ENCODE results near the gene LNPEP.
A peak's percentile ranks its signal among the peaks of the same experiment; 100 is the strongest.

LNPEP gene

DNA sequence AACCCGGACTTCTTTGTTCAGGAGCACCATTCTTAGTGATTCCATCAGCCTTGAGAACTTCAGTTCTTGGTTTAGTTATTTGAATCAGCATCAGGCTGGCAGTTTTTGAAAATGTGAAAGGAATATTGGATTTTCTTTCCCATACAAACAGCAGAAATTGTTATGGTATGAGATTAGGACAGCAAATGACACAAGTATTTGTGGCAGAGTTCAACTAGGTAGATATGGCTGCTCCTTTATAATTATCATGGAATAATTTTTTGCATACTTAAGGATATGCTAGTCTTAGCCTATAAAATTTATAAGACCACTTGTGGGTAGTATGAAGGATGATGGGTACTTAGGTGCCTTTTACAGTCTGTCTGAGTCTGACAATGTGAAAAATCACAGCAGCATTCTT lies 34.0 kb upstream of the LNPEP start:
- Histone ChIP-seq H3K36me3 (replicated peaks) (peaks cover 8% of the 10 kb centered on the region), H3K4me3 (ENCODE audit: low read depth, low read length) (no peak overlapping the region), H3K27ac (no peak overlapping the region), H3K27me3 (replicated peaks) (no peaks in the 10 kb centered on the region)
- DNase-seq: no peak
- no peak for TF ChIP-seq CTCF (IDR thresholded peaks at IDR 0.05; ENCODE audit: low read depth, low read length, missing control alignments)
- in situ Hi-C loops (cut with HindIII; ENCODE audit: low pct_ligation_motif_present, low sequenced_read_pairs): no loop called here

DNA sequence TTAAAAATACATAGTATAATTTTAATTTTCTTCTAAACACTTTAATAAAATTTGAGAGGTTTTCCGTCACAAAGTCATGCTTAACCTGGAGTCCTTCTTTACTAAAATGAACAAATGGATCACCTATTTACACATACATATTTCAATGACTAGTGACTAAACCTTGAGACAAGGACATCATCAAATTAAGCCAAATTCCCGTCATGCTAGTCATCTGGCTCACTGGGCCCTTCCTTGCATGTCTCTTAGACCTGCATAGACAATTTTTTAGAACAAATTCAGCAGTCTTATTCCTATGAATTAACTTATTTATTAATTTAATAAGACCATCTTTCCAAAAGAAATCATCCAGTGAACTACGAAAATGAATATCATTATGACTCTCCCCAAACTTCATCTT lies 33.0 kb upstream of the LNPEP start:
- DNase-seq: no peak
- no peak overlapping the region for H3K27ac ChIP-seq
- no peaks in the 10 kb centered on the region for H3K27me3 ChIP-seq (replicated peaks)
- H3K4me3 ChIP-seq (ENCODE audit: low read depth, low read length): no peak overlapping the region
- H3K36me3 ChIP-seq (replicated peaks): peaks cover 8% of the 10 kb centered on the region
- in situ Hi-C loops (cut with HindIII; ENCODE audit: low pct_ligation_motif_present, low sequenced_read_pairs): no loop called here
- TF ChIP-seq CTCF (IDR thresholded peaks at IDR 0.05; ENCODE audit: low read depth, low read length, missing control alignments): no peak

- TF ChIP-seq CTCF (IDR thresholded peaks at IDR 0.05; ENCODE audit: low read depth, low read length, missing control alignments): no peak
- no peak for DNase-seq
- no peak overlapping the region for H3K27ac ChIP-seq
- H3K36me3 ChIP-seq (replicated peaks): peaks cover 8% of the 10 kb centered on the region
- H3K4me3 ChIP-seq (ENCODE audit: low read depth, low read length): no peak overlapping the region
- no peaks in the 10 kb centered on the region for H3K27me3 ChIP-seq (replicated peaks)
- in situ Hi-C loops (cut with HindIII; ENCODE audit: low pct_ligation_motif_present, low sequenced_read_pairs): no loop called here
Observed at GRCh38 chr5:96903300-96903699, 32.6 kb upstream of the LNPEP start.

DNA sequence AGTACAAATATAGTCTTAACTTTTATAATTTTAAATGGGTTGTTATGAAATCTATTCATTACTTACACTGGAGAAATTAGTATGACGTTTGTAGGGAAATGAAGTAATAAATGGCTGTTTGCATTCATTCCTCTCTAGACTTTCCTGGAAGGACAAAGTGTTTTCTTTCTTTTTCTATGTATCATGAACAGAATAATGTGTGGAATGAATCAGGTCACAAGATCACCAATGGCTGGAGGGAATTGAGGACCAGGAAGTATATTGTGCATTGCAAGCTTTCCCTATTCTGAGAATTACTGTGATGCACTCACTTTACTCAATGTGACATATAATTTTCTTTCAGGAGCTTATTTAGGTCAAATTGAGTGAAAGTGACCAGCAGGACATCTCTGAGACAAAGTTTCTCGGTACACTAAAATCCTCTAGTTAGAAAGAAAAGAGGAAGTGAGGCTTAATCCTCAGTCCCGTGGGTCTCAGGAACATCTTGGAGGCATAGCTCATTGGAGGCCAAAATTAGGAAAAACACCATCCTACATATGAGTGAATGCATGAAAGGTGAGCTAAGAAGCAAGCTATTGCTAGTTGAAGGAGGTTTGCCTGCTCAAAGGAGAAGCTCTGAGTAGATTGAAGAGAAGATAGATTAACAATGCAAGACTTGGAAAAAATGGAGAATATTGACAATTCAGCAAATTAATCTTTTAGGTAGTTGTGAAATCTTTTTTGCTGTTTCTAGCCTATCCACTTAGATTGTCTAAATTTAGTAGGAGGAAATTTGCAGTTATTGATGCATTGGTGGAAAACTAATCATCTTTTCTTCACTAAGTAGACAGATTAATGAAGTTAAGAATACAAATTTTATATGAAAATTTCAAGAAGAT lies 31.6 kb upstream of the LNPEP start:
- Histone ChIP-seq H3K27me3 (replicated peaks) (no peaks in the 10 kb centered on the region), H3K36me3 (replicated peaks) (peaks cover 8% of the 10 kb centered on the region), H3K27ac (no peak overlapping the region), H3K4me3 (ENCODE audit: low read depth, low read length) (no peak overlapping the region)
- no peak for TF ChIP-seq CTCF (IDR thresholded peaks at IDR 0.05; ENCODE audit: low read depth, low read length, missing control alignments)
- DNase-seq: peak; percentile 32
- in situ Hi-C loops (cut with HindIII; ENCODE audit: low pct_ligation_motif_present, low sequenced_read_pairs): no loop called here

- in situ Hi-C loops (cut with HindIII; ENCODE audit: low pct_ligation_motif_present, low sequenced_read_pairs): no loop called here
- TF ChIP-seq CTCF (IDR thresholded peaks at IDR 0.05; ENCODE audit: low read depth, low read length, missing control alignments): no peak
- DNase-seq: no peak
- Histone ChIP-seq H3K27me3 (replicated peaks) (no peaks in the 10 kb centered on the region), H3K27ac (no peak overlapping the region), H3K4me3 (ENCODE audit: low read depth, low read length) (no peak overlapping the region), H3K36me3 (replicated peaks) (peaks cover 13% of the 10 kb centered on the region)
Observed at GRCh38 chr5:96905864-96906263, 30.0 kb upstream of the LNPEP start.

DNA sequence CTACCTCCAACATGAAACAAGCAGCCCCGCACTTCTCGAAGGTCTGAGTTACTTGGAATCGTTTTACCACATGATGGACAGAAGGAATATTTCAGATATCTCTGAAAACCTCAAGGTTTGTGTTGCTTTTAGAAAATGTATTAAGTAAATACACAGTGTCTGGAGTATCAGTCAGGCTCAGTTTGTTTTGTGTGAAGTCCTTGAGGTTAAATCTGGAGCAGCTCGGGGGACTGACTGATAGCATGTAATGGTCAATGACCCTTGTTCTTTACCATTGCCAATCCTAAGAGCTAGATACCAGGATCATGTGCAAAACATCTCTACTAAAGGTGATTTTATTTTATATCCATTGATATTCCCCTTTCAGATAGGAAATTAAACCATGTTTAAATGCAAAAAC lies 26.9 kb upstream of the LNPEP start:
- Histone ChIP-seq H3K4me3 (ENCODE audit: low read depth, low read length) (no peak overlapping the region), H3K27me3 (replicated peaks) (no peaks in the 10 kb centered on the region), H3K27ac (no peak overlapping the region), H3K36me3 (replicated peaks) (peaks cover 10% of the 10 kb centered on the region)
- TF ChIP-seq CTCF (IDR thresholded peaks at IDR 0.05; ENCODE audit: low read depth, low read length, missing control alignments): no peak
- in situ Hi-C loops (cut with HindIII; ENCODE audit: low pct_ligation_motif_present, low sequenced_read_pairs): no loop called here
- DNase-seq: no peak
